GM06990 (cell line): ENCODE results near the gene UBE4B.

Experiments used
- DNase-seq: peaks from one replicate; pipeline ENCODE4 v3.0.0-alpha.2; 2011; ENCODE audit not compliant: insufficient read length; ENCODE audit errors: extremely low read depth
- H3K27me3 ChIP-seq: replicated peaks from 2 replicates; pipeline ENCODE4 v1.6.0; 2011; ENCODE audit warnings: low read length; ENCODE audit not compliant: control insufficient read depth, insufficient read depth
- H3K36me3 ChIP-seq: 2 replicates; pipeline ENCODE4 v1.5.1; 2011; ENCODE audit warnings: low read length; ENCODE audit not compliant: control insufficient read depth, insufficient read depth
- H3K4me3 ChIP-seq: replicated peaks from 2 replicates; pipeline ENCODE4 v1.5.1; 2011; ENCODE audit warnings: low read depth, mild to moderate bottlenecking, control low read depth, low read length
- TF ChIP-seq, protein P1 (sequence below): IDR thresholded peaks from 2 replicates; pipeline ENCODE4 v1.5.1; 2011; ENCODE audit warnings: low read length, control low read depth, mild to moderate bottlenecking, inconsistent platforms; ENCODE audit not compliant: insufficient read depth, poor library complexity, severe bottlenecking

The UBE4B gene

GRCh38 chr1:10181154-10181553 lies 148.4 kb downstream of the UBE4B start:
- no peak overlapping the region for H3K4me3 ChIP-seq
- no peak for DNase-seq
- no peaks in the 10 kb centered on the region for H3K27me3 ChIP-seq
- TF ChIP-seq, protein P1, sequence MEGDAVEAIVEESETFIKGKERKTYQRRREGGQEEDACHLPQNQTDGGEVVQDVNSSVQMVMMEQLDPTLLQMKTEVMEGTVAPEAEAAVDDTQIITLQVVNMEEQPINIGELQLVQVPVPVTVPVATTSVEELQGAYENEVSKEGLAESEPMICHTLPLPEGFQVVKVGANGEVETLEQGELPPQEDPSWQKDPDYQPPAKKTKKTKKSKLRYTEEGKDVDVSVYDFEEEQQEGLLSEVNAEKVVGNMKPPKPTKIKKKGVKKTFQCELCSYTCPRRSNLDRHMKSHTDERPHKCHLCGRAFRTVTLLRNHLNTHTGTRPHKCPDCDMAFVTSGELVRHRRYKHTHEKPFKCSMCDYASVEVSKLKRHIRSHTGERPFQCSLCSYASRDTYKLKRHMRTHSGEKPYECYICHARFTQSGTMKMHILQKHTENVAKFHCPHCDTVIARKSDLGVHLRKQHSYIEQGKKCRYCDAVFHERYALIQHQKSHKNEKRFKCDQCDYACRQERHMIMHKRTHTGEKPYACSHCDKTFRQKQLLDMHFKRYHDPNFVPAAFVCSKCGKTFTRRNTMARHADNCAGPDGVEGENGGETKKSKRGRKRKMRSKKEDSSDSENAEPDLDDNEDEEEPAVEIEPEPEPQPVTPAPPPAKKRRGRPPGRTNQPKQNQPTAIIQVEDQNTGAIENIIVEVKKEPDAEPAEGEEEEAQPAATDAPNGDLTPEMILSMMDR: no peak
- H3K36me3 ChIP-seq: peaks cover 7% of the 10 kb centered on the region

DNA sequence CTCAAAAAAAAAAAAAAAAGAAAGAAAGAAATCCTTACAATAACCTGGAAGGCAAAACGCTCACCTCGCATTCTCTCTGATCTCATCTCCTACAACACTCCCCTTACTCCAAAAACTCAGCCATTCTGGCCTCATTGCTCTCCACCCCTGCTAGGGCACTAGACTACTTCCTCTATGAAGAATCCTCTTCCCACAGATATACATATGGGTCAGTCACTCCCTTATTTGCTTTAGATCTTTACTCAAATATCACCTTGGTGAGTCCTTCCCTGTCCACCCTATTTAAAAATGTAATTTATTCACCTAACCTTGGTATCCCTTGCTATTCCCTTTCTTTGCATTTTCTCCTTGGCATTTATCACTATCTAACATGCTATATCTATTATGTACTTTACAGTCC lies 153.0 kb downstream of the UBE4B start:
- DNase-seq: no peak
- Histone ChIP-seq H3K36me3 (no peaks in the 10 kb centered on the region), H3K27me3 (no peaks in the 10 kb centered on the region), H3K4me3 (no peak overlapping the region)
- TF ChIP-seq, protein P1: no peak

DNA sequence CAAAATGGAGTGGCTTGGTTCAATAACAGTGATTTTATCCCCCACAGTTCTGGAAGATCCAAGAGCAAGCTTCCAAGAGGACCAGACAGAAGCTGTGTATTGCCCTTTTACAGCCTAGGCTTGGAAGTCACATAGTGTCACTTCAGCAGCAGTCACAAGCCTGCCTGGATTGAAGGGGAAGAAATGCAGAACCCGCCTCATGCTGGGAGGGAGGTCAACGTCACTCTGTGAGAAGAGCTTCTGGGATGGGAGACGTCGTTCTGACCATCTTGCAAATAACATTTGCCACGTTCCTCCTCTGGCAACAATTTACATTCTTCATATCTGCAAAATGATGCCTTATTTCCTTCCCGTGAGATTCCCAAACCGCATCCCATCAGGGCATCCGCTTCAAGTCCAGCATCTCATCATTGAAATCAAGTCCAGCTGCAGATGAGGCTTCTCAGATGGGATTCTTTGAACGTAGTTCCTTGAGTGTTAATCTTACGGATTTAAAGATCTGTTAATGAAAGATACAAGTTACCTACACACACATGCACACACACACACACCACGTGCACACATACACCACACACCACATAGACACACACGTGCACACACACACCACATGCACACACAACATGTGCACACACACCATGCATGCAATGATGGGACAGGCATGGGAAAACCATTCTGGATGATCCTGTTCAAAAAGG lies 153.7 kb downstream of the UBE4B start:
- H3K36me3 ChIP-seq: no peaks in the 10 kb centered on the region

GRCh38 chr1:10187026-10187334 lies 154.2 kb downstream of the UBE4B start:
- Histone ChIP-seq H3K36me3 (no peaks in the 10 kb centered on the region), H3K27me3 (no peaks in the 10 kb centered on the region), H3K4me3 (no peak overlapping the region)
- TF ChIP-seq, protein P1: no peak
- no peak for DNase-seq

More for the DNA sequence above, 153.7 kb downstream of the UBE4B start:
- Histone ChIP-seq H3K27me3 (no peaks in the 10 kb centered on the region), H3K4me3 (no peak overlapping the region)
- TF ChIP-seq, protein P1: no peak
- no peak for DNase-seq

DNA sequence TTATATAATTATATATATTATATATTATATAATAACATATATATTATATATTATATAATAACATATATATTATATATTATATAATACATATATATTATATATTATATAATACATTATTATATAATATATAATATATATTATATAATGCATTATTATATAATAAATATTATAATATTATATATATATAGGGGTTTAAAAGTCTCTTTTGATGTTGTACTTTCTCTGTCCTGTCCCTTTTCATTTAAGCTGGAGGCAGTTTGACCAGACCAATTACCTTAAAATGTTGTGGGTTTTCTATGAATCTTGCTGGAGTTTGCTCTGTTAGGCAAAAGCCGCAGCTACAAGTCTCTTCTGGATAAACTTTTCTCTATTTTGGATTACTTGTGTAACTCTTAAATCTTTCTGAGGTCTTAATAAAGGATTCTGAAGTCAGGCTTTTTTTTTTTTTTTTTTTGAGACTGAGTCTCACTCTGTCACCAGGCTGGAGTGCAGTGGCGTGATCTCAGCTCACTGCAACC lies 155.4 kb downstream of the UBE4B start:
- H3K36me3 ChIP-seq: no peaks in the 10 kb centered on the region
- no peak for DNase-seq
- TF ChIP-seq, protein P1: no peak
- no peak overlapping the region for H3K4me3 ChIP-seq
- H3K27me3 ChIP-seq: no peaks in the 10 kb centered on the region

DNA sequence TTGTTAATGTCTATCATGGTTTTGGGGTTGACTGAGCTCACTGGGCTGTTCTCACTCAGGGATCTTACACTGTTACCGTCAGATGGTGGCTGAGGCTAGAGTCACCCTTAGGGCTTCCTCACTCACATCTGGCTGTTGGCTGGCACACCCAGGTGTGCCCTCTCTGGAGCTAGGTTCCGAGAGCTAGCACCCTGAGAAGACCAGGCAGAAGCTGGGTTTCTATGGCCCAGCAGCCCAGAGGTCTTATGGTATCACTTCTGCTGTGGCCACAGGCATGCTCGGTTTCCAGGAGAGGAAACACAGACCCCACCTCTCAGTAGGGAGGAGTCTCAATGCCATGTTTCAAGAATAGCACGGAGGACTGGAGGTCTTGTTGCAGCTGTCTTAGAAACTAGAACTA lies 156.9 kb downstream of the UBE4B start:
- Histone ChIP-seq H3K27me3 (no peaks in the 10 kb centered on the region), H3K4me3 (no peak overlapping the region; the same call in 1 of the 2 replicates), H3K36me3 (no peaks in the 10 kb centered on the region)
- DNase-seq: peak; percentile 34
- TF ChIP-seq, protein P1: no peak
